Right renal cortex interstitium (tissue), 3 donors: ENCODE measurements around the gene GGACT. TPM values are rescaled to one million over a fixed set of nuclear protein-coding genes. Genes with fewer than 3 reads are reported as not detected.
"Not testable (repeated sequence)": the region's sequence is repeated elsewhere in the genome, so short reads cannot be mapped to it uniquely, and the experiment has no call there.

ENCODE experiments used
- DNase-seq, 3 donors: peaks; one replicate each; pipeline ENCODE4 v3.0.0-alpha.2; 2013; ENCODE audit warnings: low read depth in 3 of 3, low spot score in 2 of 3
- polyA plus RNA-seq, 3 donors: library from polyadenylated mRNA; unstranded; fragments of 120-200 nt; gene quantifications; one replicate each; pipeline ENCODE4 v1.2.1, GENCODE V29; 2013; ENCODE audit not compliant: insufficient read length in 3 of 3

Gene GGACT
- polyA plus RNA-seq, 3 donors, result 4.6 to 7.4 (median 5.0) TPM

DNA sequence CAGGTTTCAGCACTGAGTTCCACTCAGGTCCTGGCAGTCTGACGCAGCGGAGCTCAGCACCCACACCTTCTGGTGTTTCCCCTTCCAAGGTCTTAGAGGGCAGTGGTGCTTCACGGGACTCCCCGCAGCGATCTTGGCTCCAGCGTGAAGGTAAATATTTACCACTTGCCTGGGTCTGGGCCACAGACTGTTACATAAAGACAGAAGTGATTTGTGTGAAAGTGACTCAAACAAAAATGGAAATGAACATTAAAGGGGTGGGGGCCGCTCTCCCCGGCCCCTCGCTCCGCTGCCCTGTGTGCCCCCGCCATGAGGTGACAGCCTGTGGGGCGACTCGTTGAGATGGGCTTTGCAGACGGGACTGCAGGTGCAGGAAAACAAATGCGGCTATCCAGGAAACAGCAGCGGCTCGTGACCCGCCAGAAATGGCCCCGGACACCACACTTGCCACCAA, 55.0 kb downstream of the GGACT start:
- DNase-seq, result no peak

GRCh38 chr13:100532836-100533435, 55.7 kb downstream of the GGACT start:
- no peak for DNase-seq

- DNase-seq, result no peak
Measured at GRCh38 chr13:100532090-100532766, 56.4 kb downstream of the GGACT start.

GRCh38 chr13:100530671-100531213, 57.8 kb downstream of the GGACT start:
- DNase-seq, result no peak

DNA sequence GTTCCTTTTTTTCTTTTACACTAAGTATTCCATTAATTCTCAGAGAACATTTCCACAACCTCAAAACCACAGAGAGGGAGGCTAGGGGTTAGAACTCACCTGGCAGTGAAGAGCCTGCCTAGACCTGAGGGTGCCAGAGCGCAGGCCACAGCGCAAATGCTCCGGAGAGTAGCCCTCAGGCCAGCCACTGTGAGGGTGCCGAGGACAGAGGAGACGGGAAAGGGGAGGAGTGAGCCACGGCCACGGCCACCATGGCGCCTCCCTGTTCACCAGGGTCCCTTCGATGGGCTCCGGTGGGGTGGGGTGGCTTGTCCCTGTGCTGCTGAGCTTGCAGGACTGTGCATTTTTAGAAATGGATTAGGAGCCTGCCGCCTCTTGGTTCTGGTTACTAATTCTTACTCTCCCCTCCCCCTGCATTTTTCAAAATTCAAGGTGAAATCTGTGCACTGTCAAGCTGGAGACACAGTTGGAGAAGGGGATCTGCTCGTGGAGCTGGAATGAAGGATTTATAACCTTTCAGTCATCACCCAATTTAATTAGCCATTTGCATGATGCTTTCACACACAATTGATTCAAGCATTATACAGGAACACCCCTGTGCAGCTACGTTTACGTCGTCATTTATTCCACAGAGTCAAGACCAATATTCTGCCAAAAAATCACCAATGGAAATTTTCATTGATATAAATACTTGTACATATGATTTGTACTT, 58.8 kb downstream of the GGACT start:
- no peak for DNase-seq

DNA sequence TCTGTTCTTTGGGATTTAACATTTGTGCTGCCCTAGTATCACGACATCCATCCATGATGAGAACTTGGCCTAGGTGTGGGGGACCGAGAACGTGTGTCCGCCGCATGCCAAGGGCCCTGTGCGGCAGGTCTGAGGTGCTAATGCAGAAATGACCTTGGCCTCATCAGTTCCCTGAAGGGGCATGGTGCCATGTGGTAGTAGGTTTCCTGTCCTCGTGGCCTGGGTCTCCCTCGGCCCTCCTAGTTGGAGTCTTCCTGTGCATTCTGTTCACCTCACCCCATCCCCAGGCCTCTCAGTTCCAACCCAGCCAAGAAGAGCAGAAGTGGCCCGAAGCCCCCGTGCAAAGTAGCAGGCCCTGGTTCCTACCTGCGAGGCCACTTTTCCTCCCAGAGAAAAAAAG, 59.8 kb downstream of the GGACT start:
- DNase-seq, result no peak

DNA sequence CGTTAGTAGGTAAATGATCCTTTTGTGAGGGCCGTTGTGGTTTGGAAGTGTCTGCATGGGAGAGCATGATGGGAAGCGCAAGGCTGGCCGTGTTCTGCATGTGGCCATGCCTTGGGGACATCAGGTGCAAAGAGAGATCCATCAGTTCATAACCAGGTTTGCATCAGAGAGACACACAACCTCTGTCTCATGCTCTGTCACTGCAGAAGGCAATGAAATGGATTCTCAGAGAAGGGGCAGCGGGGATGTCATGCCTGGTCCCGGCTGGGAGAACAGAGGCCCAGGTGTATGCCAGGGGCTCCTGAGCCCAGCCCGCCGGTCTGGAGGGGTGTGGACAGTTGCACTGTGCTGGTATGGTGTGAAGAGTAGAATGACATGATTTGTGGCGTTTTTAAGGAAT, 60.2 kb downstream of the GGACT start:
- DNase-seq, result no peak

DNA sequence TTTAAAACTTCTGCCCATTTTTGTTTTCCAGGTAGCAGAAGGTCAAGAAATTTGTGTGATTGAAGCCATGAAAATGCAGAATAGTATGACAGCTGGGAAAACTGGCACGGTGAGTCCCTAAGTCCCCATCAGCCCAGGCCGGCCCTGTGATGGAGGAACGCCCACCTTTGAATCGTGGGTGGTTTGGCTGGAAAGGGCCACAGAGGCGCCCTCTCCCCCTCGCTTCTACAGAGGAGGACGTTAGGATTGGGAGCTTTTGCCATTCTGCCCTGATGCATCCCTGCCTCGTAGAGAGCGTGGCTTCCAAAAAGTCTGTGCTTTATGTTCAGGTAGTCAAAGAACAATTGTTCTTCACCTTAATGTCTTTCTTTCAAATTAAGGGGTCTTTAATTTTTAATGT, 60.9 kb downstream of the GGACT start:
- DNase-seq, result no peak

GRCh38 chr13:100526318-100527000, 62.1 kb downstream of the GGACT start:
- no peak for DNase-seq

- DNase-seq, result no peak
Measured at GRCh38 chr13:100525453-100526317, 62.9 kb downstream of the GGACT start.

DNA sequence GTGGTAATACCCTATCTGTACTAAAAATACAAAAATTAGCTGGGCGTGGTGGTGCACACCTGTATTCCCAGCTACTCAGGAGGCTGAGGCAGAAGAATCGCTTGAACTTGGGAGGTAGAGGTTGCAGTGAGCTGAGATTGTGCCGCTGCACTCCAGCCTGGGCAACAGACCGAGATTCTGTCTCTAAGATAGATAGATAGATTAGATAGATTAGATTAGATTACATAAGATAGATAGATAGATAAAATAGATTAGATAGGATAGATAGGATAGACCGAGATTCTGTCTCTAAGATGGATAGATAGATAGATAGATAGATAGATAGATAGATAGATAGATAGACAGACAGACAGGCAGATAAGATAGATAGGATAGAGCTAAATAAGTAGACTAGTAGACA, 63.9 kb downstream of the GGACT start:
- not testable (repeated sequence) for DNase-seq

DNA sequence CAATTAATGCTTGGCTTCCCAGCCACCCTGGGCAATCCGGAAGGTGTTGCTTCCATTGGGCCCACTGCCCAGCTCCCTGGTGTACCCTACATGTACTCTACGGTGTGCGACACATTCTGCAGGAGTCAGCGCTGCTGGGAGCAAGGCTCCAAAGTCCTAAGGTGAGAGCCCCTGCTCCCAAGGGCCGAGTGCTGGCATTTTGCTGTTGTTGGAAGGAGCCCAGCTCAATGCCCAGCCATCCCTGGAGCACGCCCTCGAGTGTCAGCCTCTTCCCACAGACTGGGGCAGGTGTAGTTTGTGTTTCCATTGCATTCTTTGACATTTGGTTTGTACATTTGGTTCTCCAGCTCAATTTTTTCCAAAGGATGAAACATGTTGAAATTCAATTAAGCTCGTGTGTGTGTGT, 64.6 kb downstream of the GGACT start:
- no peak for DNase-seq

DNA sequence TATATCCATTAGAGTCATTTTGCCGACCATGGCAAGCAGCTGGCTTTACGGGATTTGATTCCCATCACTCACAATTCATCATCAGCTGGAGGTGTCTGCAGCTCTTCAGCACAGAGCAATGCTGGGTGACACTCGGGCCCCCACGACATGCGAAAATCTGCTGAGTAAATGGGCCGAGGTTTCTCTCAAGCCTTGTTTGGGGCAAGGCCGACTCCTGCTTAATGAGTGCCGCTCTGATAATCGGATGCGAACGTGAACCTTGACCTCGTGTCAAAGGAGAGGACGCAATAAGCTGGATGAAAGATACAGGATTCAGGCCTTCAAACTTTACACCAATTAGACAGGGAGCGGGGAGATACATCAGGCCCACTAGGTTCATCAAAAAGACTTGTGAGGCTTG, 65.2 kb downstream of the GGACT start:
- DNase-seq, result no peak

DNA sequence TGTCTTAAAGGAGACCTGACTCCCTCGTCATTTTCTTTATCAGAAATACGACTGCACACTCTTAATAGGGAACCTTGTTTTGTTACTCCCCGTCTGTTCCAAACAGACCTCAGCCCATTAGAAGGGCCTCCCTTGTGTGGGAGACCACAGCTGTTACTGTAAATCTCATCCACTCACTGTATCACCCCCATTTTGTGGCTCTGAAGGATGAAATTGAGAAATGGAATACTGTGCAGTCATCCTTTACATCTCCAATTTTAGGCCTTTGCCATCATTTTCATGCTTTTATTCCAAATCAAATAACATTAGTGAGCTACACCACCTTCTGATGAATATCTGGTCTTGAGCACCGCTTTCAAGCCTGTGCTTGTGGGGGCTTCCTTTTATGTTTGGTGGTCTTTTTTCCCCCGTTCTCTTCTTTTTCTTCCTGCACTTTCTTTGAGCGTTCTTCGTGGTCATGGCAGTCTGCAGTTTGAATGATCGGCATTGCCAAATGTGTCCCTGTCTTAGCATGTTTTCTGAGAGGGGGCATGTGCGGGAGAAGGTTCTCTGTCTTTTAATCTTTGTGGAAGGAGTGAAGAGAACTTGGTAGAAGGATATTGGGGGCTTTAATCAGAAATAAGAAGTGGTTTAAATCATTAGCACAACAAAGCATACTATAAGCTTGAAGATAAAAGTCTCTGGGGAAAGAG, 65.8 kb downstream of the GGACT start:
- no peak for DNase-seq

DNA sequence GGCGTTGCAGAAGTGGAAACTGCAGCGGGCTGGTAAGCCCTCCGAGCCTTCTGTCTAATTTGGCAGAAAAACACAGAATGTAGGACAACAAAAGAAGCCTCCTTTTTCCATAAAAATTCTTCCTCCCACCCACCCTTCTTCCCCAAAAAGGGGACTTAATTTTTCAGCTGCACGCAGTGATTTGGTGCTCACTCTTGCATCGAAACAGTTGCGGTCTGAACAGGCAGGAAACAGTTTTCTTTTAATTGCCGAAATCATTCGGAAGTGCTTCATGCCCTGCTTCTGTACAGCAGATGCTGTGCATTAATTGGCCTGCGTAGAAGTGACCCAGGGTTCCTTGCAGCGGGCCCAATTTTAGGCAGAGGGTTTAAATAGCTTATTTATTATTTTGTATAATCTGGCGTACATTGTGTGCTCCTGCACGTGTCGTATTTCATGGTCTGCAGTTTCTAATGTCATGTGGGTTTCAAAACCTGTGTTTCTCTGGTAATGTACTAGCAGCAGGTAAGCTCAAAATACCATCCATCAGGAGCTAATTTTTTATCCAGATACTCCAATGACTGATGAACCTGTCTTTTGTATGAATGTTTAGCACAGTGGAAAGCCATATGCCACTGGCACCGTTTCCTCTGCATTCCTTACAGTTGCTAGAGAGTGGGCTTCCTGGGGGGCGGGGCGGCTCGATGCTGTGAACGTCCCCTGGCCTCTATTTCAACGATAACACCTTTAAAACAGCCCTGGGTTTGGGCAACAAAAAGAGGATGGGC, 66.6 kb downstream of the GGACT start:
- DNase-seq, result no peak

DNA sequence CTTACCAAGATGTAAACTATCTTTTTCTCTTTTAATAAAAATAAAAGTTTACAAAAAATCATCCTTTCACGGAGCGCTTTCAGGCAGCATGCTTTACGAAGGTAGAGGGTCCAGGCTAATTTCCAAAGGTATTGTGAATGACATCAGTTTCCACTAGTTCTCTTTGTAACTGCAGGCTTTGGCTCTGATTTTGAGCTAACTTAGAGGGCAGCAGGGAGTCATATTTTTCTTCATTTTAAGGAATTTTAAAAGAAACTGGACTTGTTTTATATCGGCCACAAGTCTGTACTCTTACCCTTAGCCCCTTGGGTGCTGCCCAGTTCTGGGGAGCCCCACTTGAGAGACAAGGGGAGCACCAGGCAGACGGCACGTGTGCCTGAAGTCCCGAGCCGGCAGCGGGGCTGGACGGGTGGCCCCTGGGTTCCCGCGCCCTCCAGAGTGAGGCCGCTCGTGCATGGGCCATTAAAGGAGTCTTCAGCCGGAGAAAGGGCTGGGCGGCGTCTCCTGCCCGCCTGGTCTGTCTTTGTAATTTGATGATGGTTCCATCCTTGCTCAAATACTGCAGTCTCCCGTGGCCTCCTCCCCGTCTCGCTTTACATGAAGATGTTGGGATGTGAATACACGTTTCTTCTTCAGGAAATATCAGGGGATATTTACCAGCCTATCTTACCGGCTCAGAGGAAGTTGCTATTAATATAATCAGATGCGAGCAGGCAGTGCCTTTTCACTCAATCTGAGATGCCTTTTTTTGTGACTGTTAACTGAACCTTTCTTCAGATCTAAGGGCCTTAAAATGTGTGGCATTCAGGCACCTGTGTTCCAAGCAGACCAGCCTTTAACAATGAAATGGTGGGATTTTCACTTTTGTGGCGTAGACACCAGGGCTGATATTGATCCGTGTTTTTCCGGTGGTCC, 67.4 kb downstream of the GGACT start:
- no peak for DNase-seq

GRCh38 chr13:100519626-100520025, 69.0 kb downstream of the GGACT start:
- DNase-seq, result no peak
